Fibroblast of skin of scalp (primary cell): Measurements from ENCODE around the gene SNED1.

Experiments
- DNase-seq: peaks from one replicate; pipeline ENCODE4 v3.0.0-alpha.2; 2013

Gene SNED1

GRCh38 chr2:240960309-240960970 lies 38.0 kb upstream of the SNED1 start:
- DNase-seq, result no peak

GRCh38 chr2:240960971-240961876 lies 37.2 kb upstream of the SNED1 start:
- no peak for DNase-seq

GRCh38 chr2:240961910-240962299 lies 36.5 kb upstream of the SNED1 start:
- DNase-seq, result no peak

- DNase-seq, result no peak
Measured at GRCh38 chr2:240962300-240963064, 35.9 kb upstream of the SNED1 start.

- DNase-seq, result no peak
Measured at GRCh38 chr2:240963065-240963867, 35.2 kb upstream of the SNED1 start.

GRCh38 chr2:240963868-240964703 lies 34.3 kb upstream of the SNED1 start:
- DNase-seq, result no peak

- DNase-seq, result no peak
Measured at GRCh38 chr2:240964704-240965295, 33.6 kb upstream of the SNED1 start.

GRCh38 chr2:240965296-240965904 lies 33.0 kb upstream of the SNED1 start:
- no peak for DNase-seq

- DNase-seq, result no peak
Measured at GRCh38 chr2:240965905-240966456, 32.4 kb upstream of the SNED1 start.

GRCh38 chr2:240966457-240966905 lies 31.9 kb upstream of the SNED1 start:
- DNase-seq, result no peak

- no peak for DNase-seq
Measured at GRCh38 chr2:240966906-240967680, 31.3 kb upstream of the SNED1 start.

GRCh38 chr2:240967681-240968621 lies 30.5 kb upstream of the SNED1 start:
- DNase-seq, result no peak

GRCh38 chr2:240968731-240969624 lies 29.4 kb upstream of the SNED1 start:
- no peak for DNase-seq

- no peak for DNase-seq
Measured at GRCh38 chr2:240970104-240970503, 28.3 kb upstream of the SNED1 start.

GRCh38 chr2:240970816-240971215 lies 27.6 kb upstream of the SNED1 start:
- no peak for DNase-seq

GRCh38 chr2:240972201-240972600 lies 26.2 kb upstream of the SNED1 start:
- DNase-seq, result no peak
